COLO668 (cell line): ENCODE measurements around the gene HDAC4.

Experiments
- DNase-seq: peaks from one replicate; lab custom pipeline; 2025; ENCODE audit not compliant: unreplicated experiment; lab: John Stamatoyannopoulos, UW

The HDAC4 gene

DNA sequence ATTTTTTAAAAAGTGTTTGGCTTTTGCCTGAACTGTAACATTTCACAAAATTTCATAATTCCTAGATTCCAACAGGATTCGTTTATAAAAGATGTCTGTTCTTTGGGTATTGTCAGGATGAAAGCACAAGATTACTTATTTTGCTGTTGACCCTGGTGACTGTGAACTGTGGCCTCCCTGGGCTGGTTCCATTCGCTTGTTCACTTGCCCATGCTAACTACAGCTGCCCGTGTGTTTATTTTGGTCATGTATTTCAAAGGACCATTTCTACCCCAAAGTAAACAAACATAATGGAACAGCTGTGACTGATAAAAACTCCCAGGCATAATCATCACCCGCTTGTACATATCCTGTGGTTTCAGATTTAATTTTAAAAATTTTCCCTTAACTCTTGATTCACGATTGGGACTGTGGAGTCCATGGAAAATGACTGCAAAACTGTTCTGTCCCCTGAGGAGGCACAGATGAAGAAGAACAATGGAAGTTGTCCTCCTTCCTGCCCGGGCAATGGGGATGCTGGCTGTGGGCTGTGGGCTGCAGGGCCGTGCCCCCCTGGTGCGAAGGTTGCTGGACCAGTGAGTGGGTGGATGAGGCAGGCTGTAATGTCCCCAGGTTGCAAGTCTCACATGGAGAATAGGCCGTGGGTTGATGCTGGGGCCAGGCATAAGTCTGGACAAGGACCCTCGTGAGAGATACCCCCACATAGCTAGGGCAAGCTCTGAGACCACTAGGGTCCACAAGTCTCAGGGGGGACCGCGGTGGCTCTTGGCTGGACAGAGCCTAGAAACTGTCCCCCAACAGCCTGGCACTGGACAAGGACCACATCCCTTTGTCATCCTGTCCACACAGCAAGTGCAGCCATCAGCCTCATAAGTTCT is 28.9 kb upstream of the HDAC4 start:
- peak; percentile 23 for DNase-seq

GRCh38 chr2:239425631-239426030 is 24.8 kb upstream of the HDAC4 start:
- no peak for DNase-seq

DNA sequence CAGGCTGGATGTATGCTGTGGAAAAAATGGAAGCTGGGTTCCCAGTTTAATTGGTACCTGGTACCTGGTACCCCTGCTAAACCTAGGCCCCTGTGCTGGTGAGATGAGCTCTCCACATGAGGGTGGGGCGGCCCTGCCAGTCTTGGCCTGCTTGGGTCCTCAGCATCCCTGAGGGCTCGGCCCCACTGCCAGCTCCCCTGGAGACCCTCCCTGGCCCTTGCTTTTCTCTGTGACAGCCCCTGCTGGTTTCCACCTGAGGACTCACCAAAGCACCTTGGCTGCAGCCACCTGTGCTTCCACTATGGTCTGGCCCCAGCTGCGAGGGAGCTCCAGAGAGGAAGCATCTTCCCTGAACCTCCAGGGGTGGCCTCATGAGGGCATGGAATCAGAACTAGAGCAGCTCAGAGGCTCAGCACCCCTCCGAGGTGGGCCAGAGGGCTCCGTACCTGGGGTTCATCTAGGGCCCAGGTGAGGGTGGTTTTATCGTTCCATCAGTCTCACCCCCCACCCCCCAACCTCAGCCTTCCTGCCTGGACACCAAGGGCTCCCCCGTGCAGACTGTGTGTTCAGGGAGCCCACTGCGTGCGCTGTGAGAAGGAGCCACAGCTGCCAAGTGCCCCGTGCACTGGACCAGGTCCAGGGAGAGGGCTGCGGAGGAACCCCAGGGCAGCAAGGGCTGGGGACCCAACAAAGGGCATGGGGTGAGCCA is 23.7 kb upstream of the HDAC4 start:
- DNase-seq: no peak

DNA sequence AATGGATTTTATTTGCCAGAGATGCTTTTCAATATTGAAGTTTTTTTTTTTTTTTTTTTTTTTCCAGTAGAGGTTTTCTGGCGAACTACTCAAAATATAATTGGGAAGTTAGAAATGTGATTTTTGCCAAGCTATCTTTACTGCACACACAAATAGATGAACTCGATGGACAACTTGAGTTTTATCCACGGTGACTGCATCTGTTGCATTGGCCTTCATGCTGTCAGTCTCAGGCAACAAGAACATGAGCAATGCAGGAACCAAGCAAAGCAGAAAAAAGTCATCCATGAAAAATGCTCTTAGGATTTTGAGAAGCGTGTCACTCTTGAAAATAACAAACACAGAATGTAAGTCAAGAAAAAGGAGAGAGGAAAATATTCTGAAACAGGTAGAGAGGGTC is 22.7 kb upstream of the HDAC4 start:
- no peak for DNase-seq

DNA sequence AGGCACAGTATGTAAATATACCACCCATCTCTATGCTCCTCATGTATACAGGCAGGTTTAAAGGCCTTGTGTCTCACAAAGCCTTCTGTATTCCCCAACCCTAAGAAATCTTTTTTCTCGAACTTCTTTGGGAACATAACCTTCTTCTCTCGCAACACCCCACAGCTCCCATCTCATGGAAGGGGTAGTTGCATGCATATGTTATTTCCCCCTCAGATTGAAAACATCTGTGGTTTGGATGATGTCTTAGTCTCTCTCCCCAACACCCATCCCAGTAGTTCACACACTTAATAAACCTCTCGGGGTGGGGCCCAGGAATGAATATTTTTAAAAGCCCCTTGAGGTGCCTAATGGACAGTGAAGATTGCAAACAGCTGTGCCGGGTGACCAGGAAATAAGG is 21.0 kb upstream of the HDAC4 start:
- no peak for DNase-seq

DNA sequence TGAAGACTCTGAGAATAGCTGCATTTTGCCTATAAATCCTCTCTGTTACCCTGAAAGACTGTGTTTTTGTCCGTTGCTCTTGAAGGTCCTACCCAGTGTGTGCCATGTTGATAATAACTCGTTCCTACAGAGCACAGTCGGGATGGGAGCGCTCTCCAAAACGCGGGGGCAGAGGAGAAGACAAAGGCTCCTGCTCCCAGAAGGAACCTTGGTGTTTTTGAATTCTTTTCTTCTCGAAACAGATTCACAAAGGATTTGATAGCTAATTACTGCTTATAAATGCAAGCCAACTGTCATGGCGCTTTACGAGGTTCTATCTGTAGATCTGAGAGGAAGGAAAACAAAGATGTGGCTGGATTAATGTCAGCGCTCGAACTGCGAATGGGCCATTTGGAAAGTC is 19.3 kb upstream of the HDAC4 start:
- no peak for DNase-seq

- no peak for DNase-seq
These were observed 18.1 kb upstream of the HDAC4 start for GRCh38 chr2:239418918-239419317.

DNA sequence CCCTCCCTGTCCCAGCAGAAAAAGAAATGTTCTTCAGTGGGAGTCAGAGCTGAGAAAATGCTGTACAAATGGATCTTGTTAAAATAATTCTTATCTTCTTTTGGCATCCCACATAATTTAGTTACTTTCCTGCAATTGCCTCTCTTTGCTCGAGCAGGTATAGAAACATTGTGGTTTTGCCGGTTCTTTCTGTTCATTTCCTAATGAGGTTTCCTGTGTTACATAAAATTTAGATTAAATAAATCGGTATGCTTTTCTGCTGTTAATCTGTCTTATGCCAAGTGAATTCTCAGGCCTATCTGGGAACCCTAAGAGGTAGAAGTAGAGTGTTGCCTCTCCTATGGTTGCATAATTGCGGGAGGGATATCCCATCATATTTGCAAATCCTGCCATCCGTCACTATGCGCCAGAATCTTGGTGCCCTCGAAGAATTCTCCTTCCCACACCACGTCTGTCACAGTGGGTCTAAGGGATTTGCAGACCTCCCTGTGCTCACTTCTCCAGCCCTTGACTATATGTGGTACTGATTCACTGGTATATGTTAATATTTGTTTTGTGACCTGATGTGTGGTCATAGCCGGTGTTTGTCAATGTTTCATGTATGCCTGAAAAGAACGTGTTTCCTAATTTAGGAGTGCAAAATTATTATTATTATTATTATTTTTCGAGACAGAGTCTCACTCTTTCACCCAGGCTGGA is 12.2 kb upstream of the HDAC4 start:
- no peak for DNase-seq

- no peak for DNase-seq
These were observed 10.9 kb upstream of the HDAC4 start for GRCh38 chr2:239411549-239412319.

DNA sequence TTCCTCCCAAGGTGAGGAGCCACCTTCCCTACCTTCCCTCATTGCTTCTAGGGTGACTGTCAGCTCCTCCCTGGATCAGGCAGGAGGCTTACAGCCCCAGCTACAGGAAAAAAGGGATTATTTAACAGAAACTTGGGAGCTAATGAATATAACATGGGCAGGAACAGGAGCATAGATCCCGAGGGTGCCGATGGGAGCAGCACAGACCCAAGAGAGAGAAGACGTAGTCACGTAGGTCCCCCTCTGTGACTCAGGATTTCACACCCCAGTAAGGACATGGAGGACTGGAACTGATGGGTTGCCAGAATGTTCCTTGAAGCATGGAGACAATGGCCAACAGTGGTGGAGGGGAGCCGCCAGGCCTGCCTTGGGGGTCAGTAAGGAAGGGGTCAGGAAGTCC is 10.3 kb upstream of the HDAC4 start:
- DNase-seq: no peak

- no peak for DNase-seq
These were observed 9.2 kb upstream of the HDAC4 start for GRCh38 chr2:239409976-239410375.

DNA sequence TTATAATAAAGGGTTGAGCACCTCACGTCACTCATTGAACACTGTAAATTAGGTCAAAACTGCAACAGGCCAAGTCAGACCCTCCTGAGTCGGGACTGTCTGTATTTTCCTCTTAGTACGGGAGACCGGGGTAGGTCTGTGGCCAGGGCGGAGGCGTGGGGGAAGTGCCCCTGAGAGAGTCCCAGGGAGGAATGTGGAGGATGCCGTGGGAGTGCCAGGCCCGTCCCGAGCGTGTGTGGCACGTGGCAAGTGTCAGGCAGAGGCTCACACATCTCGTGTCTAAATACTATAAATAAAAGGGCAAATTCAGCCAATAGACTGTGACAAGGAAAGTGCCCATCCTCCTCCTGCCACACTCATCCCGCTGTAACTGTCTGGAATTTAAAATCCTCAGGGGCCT is 6.3 kb upstream of the HDAC4 start:
- DNase-seq: no peak

GRCh38 chr2:239406316-239406995 is 5.6 kb upstream of the HDAC4 start:
- no peak for DNase-seq

GRCh38 chr2:239405071-239405470 is 4.3 kb upstream of the HDAC4 start:
- DNase-seq: no peak

DNA sequence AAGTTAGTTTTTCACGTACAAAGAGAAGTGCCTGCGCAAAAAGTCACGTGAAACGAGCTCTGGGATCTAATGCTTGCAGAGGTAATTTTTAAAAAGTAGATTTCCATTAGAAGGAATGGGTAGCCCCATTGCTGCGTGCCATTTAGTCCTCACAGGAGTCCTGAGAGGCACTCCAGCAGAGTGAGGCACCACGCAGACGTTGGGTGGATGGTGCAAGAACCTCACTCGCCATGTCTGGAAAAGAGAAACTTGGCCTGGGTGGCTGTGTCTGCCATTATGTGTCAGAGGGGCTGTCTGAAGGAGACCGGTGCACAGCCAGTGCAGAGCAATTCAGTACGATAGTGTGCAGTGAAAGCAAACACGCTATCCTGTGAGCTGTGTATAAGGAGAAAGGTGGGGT is 1.8 kb upstream of the HDAC4 start:
- DNase-seq: no peak

GRCh38 chr2:239401881-239402233 is 1.0 kb upstream of the HDAC4 start:
- peak; percentile 73 for DNase-seq

- DNase-seq: peak; percentile 99
These were observed 454 bp upstream of the HDAC4 start for GRCh38 chr2:239401067-239401880.

GRCh38 chr2:239399921-239400595 is 762 bp downstream of the HDAC4 start:
- peak; percentile 29 for DNase-seq

- peak; percentile 62 for DNase-seq
These were observed 1.3 kb downstream of the HDAC4 start for GRCh38 chr2:239399433-239399920.
